NT2/D1 (cell line): ENCODE results near the gene EPB41L5.
"Not testable (repeated sequence)": the region's sequence is repeated elsewhere in the genome, so short reads cannot be mapped to it uniquely, and the experiment has no call there.

Experiments used
- DNase-seq: peaks from one replicate; pipeline ENCODE4 v3.0.0-alpha.2; 2011; ENCODE audit warnings: low read depth, low spot score
- H3K27me3 ChIP-seq: 2 replicates; pipeline ENCODE4 v1.6.0; 2011; ENCODE audit warnings: mild to moderate bottlenecking; ENCODE audit not compliant: insufficient read length, insufficient read depth
- H3K36me3 ChIP-seq: 2 replicates; pipeline ENCODE4 v1.6.1; 2011; ENCODE audit warnings: mild to moderate bottlenecking, low read length, mixed read lengths; ENCODE audit not compliant: insufficient read depth, insufficient read length
- H3K4me1 ChIP-seq: 2 replicates; pipeline ENCODE4 v1.5.1; 2011; ENCODE audit not compliant: insufficient read depth, insufficient read length
- H3K4me3 ChIP-seq: 2 replicates; pipeline ENCODE4 v1.5.1; 2011; ENCODE audit warnings: low read depth; ENCODE audit not compliant: insufficient read length
- H3K9ac ChIP-seq: 2 replicates; pipeline ENCODE4 v1.6.0; 2011; ENCODE audit warnings: low read depth; ENCODE audit not compliant: insufficient read length
- H3K9me3 ChIP-seq: 2 replicates; pipeline ENCODE4 v1.5.1; 2011; ENCODE audit warnings: mild to moderate bottlenecking, low read length; ENCODE audit not compliant: insufficient read depth
- SUZ12 ChIP-seq: IDR thresholded peaks from 2 replicates; pipeline ENCODE4 v1.6.1; 2011; ENCODE audit not compliant: insufficient read length, insufficient read depth; ENCODE audit errors: extremely low read depth
- YY1 ChIP-seq: IDR thresholded peaks from 2 replicates; pipeline ENCODE4 v1.6.1; 2011; ENCODE audit not compliant: insufficient read length, insufficient read depth
- ZNF274 ChIP-seq: IDR thresholded peaks from 2 replicates; pipeline ENCODE4 v1.6.1; 2011; ENCODE audit warnings: mild to moderate bottlenecking, low read depth, low read length

Gene EPB41L5

DNA sequence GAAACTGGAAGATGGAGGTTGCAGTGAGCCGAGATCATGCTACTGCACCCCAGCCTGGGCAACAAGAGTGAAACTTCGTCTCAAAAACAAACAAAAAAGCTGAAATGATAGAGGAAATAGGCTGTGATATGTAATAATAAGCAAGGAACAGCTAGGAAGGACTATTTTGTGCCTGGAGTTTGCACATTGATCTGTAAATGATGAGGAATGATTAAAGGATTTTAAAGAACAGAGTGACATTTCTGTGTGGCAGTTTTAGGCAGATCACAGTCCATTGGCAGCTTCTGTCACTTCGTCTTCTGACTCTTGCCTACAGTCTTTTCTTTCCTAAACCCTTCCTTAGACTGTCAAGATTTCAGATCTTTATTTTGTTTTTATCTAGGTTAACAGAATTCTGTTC, 19.4 kb downstream of the EPB41L5 start:
- no peak for DNase-seq
- Histone ChIP-seq H3K4me1 (no peaks in the 10 kb centered on the region), H3K27me3 (no peaks in the 10 kb centered on the region), H3K9ac (no peak overlapping the region), H3K36me3 (no peaks in the 10 kb centered on the region), H3K4me3 (no peak overlapping the region), H3K9me3 (no peaks in the 10 kb centered on the region)
- no peak for TF ChIP-seq ZNF274
- TF ChIP-seq YY1, result no peak
- TF ChIP-seq SUZ12, result no peak

- Histone ChIP-seq H3K4me3 (no peak overlapping the region), H3K9ac (no peak overlapping the region), H3K27me3 (no peaks in the 10 kb centered on the region), H3K9me3 (no peaks in the 10 kb centered on the region), H3K36me3 (no peaks in the 10 kb centered on the region), H3K4me1 (no peaks in the 10 kb centered on the region)
- no peak for DNase-seq
- TF ChIP-seq YY1, result no peak
- no peak for TF ChIP-seq ZNF274
- TF ChIP-seq SUZ12, result no peak
Observed at GRCh38 chr2:120034027-120034426, 21.1 kb downstream of the EPB41L5 start.

DNA sequence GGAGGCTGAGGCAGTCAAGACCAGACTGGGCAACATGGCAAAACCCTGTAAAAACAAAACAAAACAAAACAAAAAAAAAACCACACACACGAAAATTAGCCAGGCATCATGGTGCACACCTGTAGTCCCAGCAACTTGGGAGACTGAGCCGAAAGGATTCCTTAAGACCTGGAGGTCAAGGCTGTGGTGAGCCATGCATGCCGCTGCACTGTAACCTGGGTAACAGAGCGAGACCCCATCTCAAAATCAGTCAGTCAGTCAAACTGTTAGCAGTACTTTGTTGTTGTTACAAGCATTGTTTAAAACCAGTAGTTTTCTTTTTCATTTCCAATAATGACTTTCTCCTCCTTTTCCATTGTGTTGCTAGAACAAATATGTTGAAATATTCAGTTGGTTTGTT, 21.7 kb downstream of the EPB41L5 start:
- DNase-seq, result no peak
- Histone ChIP-seq H3K36me3 (no peaks in the 10 kb centered on the region), H3K27me3 (no peaks in the 10 kb centered on the region)

DNA sequence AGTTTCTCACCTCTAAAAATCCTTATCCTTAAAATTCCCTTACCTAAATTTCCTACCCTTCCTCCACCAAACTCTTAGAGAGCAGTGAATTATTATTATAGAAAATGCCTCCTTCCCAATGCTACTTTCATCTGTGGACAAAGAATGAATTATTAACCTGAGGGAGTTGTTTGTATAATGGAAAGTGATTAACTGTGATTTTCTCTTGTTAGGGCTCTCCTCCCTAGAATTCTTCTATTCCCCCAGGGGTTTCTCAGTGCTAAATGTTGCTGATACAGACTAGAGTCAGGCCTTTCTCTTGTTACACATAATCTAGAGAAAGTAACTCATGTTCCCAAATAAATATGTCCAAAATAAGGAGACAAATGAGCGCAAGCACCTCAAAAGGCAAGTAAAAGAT, 23.3 kb downstream of the EPB41L5 start:
- Histone ChIP-seq H3K9me3 (no peaks in the 10 kb centered on the region), H3K4me1 (no peaks in the 10 kb centered on the region)
- no peak for TF ChIP-seq ZNF274
- TF ChIP-seq YY1, result no peak
- no peak for TF ChIP-seq SUZ12

More for the DNA sequence above, 21.7 kb downstream of the EPB41L5 start:
- TF ChIP-seq ZNF274, result no peak
- no peak for TF ChIP-seq SUZ12
- no peak for TF ChIP-seq YY1
- Histone ChIP-seq H3K4me1 (no peaks in the 10 kb centered on the region), H3K4me3 (no peak overlapping the region), H3K9me3 (no peaks in the 10 kb centered on the region), H3K9ac (no peak overlapping the region)

DNA sequence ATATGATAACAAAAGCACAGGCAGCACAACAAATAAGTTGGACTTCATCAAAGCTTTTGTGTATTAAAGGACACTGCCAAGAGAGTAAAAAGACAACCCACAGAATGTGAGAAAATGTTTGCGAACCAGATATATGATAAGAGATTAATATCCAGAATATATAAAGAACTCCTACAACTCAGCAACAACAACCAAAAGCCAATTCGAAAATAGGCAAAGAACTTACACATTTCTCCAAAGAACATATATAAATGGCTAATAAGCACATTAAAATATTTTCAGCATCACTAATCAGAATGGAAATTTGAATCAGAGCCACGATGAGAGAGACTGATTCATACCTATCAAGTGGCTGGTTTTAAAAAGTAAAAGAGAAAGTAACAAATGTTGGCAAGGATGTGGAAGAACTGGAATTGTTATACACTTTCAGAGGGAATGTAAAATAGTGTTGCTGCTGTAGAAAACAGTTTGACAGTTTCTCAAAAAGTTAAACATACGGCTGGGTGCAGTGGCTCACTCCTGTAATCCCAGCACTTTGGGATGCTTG, 25.2 kb downstream of the EPB41L5 start:
- H3K9me3 ChIP-seq, result no peaks in the 10 kb centered on the region
- no peaks in the 10 kb centered on the region for H3K4me1 ChIP-seq
- H3K9ac ChIP-seq, result no peak overlapping the region
- no peak overlapping the region for H3K4me3 ChIP-seq
- no peak for DNase-seq
- TF ChIP-seq YY1 (no peak), SUZ12 (no peak), ZNF274 (no peak)
- H3K36me3 ChIP-seq, result peaks cover 7% of the 10 kb centered on the region
- H3K27me3 ChIP-seq, result no peaks in the 10 kb centered on the region

More for the DNA sequence above, 23.3 kb downstream of the EPB41L5 start:
- no peak overlapping the region for H3K9ac ChIP-seq
- H3K36me3 ChIP-seq, result no peaks in the 10 kb centered on the region
- no peak for DNase-seq
- H3K4me3 ChIP-seq, result no peak overlapping the region
- no peaks in the 10 kb centered on the region for H3K27me3 ChIP-seq

DNA sequence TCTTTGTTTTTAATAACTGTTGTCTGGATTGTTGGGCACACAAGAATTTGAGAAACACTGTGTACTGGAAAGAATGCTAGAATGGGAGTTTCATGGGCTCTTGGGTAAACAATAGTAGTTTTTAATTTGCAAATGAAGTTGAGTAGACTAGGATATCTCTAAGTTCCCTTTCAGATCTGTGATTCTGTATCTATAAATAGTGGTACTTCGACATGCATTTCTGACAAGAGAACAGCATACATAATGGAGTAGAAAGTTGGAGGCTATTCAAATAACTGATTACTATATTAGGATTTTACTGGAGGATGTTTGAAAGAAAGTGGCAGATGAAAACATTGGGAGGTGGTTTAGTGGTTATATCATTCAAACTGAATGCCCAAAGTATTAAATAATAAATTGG, 29.5 kb downstream of the EPB41L5 start:
- TF ChIP-seq ZNF274 (no peak), SUZ12 (no peak), YY1 (no peak)
- no peak overlapping the region for H3K9ac ChIP-seq
- peaks cover 16% of the 10 kb centered on the region for H3K36me3 ChIP-seq
- no peaks in the 10 kb centered on the region for H3K4me1 ChIP-seq
- H3K4me3 ChIP-seq, result no peak overlapping the region
- no peak for DNase-seq
- H3K9me3 ChIP-seq, result peaks cover 22% of the 10 kb centered on the region
- H3K27me3 ChIP-seq, result no peaks in the 10 kb centered on the region

- Histone ChIP-seq H3K9ac (no peak overlapping the region), H3K4me3 (no peak overlapping the region), H3K36me3 (peaks cover 16% of the 10 kb centered on the region), H3K9me3 (peaks cover 22% of the 10 kb centered on the region), H3K4me1 (no peaks in the 10 kb centered on the region), H3K27me3 (no peaks in the 10 kb centered on the region)
- TF ChIP-seq SUZ12 (no peak), ZNF274 (no peak), YY1 (no peak)
- no peak for DNase-seq
Observed at GRCh38 chr2:120044336-120044735, 31.5 kb downstream of the EPB41L5 start.

GRCh38 chr2:120045775-120046174, 32.9 kb downstream of the EPB41L5 start:
- H3K36me3 ChIP-seq, result peaks cover 16% of the 10 kb centered on the region

GRCh38 chr2:120046252-120046651, 33.4 kb downstream of the EPB41L5 start:
- H3K4me3 ChIP-seq, DNase-seq, H3K27me3 ChIP-seq, H3K9ac ChIP-seq, H3K4me1 ChIP-seq: not testable (repeated sequence)
- Histone ChIP-seq H3K36me3 (peaks cover 16% of the 10 kb centered on the region), H3K9me3 (peaks cover 27% of the 10 kb centered on the region)

More at GRCh38 chr2:120045775-120046174, 32.9 kb downstream of the EPB41L5 start:
- H3K27me3 ChIP-seq, H3K4me1 ChIP-seq, H3K9ac ChIP-seq, DNase-seq, H3K4me3 ChIP-seq: not testable (repeated sequence)
- peaks cover 23% of the 10 kb centered on the region for H3K9me3 ChIP-seq
